NCI-H2029 (cell line): ENCODE measurements around the gene ART3.
A peak's percentile ranks its signal among the peaks of the same experiment; 100 is the strongest.

Experiments
- DNase-seq: peaks from one replicate; lab custom pipeline; 2025; lab: John Stamatoyannopoulos, UW

ART3 gene

GRCh38 chr4:76148142-76148865 lies 73.8 kb downstream of the ART3 start, which contains the start of gene NUP54:
Gene NUP54 (minus strand): TSS chr4:76148397. CDS start chr4:76148374, 23 bp downstream.
- peak; percentile 90 for DNase-seq

- DNase-seq: no peak
Observed at GRCh38 chr4:76153356-76153755, 78.8 kb downstream of the ART3 start.

GRCh38 chr4:76155979-76156378 lies 81.5 kb downstream of the ART3 start:
- DNase-seq: no peak

GRCh38 chr4:76156635-76157034 lies 82.1 kb downstream of the ART3 start:
- peak; percentile 4 for DNase-seq

- DNase-seq: no peak
Observed at GRCh38 chr4:76160355-76160754, 85.8 kb downstream of the ART3 start.
